DMS 273 (cell line): ENCODE measurements around the gene ZNF580.

Experiments
- DNase-seq: peaks from one replicate; lab custom pipeline; 2025; ENCODE audit not compliant: unreplicated experiment; lab: John Stamatoyannopoulos, UW

ZNF580 gene

DNA sequence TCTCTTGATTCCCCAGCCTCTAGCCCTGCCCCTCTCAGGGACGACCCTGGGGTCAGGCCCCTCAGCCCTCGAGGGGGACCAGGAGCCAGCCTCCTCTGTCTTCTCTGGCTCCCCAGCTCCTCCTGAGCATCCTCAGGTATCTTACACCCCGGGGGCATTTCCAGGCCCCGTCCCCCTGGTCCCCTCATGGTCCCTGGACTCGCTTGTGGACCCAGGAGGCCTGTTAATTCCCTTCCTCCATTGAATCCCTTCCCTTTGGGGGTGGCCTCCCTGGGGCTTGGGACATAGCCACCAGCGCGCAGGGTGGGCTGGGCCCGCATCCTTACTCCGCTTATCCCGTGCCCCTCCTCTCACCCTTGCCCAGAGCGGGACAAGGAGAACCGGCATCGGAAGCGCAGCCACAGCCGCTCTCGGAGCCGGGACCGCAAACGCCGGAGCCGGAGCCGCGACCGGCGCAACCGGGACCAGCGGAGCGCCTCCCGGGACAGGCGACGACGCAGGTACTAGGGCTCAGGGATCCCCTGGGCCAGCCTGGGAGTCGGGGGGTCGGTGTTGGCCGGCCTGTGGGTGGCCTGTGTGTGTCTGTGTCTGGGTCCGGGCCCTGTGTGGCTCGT is 18.2 kb downstream of the ZNF580 start:
- no peak for DNase-seq

DNA sequence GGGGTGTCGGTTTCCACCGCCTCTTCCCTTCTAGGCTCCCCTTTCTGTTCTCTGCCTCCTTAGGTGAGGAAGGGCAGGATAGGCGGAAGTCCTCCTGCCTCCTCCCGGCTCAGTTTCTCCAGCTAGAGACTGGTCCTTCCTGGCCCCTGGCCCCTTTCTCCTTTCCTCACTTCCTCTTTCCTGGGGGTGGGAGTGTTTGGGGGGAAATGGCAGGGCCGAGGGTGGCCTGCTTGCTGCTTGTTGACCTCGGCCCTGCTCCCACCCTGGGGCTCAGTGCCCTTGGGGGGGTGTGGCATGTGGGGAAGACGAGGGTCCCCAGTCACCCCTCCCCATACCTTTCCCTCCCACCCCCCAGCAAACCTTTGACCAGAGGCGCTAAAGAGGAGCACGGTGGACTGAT is 19.0 kb downstream of the ZNF580 start:
- no peak for DNase-seq

DNA sequence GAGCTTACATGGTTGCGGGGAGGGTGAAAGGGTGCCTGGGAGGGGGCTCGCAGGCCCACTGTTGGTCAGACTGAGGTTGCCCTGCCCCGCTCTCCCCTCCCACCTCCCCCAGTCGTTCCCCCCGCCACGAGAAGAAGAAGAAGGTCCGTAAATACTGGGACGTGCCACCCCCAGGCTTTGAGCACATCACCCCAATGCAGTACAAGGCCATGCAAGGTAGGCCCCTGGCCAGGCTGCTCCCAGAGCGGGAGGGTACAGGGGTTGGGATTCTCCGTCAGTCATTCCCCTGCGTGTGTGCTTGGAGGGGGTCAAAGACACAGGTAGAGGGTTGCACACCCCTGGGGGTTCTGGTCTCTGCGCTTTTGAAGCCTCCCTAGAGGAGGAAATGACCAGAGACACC is 19.6 kb downstream of the ZNF580 start:
- DNase-seq, result no peak

DNA sequence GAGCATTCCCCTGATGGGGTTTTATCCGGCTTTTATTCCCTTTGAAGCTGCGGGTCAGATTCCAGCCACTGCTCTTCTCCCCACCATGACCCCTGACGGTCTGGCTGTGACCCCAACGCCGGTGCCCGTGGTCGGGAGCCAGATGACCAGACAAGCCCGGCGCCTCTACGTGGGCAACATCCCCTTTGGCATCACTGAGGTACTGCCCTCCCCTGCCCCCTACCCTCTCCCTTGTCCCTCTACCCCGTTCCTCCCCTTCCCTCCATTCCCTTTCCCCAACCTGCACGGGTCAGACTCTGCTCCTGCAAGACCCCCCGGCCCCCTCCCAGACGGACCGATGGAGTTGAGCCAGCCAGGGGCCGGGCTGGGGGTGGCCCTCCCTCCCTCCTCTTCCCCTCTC is 20.2 kb downstream of the ZNF580 start:
- DNase-seq, result no peak

DNA sequence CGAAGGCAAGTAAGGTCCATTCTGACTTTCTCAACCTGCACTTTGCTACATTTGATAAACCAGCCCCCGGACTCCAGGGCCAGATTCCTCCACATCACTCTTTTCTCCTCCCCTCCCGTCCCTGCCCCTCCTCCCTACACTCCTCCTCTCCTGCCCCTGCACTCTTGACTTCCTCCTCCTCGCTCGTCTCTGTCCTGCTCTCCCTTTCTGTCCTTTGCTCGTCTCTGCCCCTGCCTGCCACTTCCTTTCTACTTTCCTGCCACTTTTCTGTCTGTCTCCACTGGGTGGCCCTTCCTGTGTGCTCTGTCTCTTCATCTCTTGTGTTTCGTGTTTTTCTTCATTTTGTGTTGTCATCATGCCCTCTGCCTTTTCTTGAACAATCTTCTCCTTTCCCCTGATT is 21.0 kb downstream of the ZNF580 start:
- no peak for DNase-seq

DNA sequence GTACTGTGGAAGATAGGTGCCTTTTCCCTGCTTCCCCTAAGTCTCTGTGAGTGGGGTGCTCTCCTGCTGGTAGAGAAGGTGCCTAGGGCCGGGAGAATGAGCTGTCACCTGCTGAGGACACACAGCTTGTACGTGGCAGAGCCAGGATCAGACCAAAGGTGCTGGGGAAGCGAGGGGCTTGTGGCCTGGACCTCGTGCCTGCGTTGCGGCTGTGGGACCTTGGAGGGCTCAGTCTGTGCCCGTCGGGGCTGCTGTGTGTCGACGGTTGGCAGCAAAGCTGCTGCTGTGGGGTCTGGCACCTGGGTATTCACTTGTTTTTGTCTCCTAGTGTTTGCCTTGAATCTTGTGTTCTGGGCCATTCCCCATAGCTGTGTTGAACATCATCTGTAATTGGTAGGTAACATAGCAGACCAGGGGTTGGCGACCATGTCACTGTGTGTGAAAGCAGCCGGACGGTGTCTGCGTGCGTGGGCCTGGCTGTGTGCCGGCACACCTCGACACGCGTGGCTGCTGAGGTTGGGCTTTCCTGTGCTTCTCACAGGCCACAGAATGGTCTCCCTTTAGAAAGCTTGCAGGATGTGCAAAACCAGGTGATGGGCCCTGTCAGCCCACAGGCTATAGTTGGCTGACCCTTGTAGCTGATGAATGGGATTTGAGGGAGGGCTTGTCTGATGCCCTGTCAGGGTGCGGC is 23.2 kb downstream of the ZNF580 start:
- DNase-seq, result no peak

DNA sequence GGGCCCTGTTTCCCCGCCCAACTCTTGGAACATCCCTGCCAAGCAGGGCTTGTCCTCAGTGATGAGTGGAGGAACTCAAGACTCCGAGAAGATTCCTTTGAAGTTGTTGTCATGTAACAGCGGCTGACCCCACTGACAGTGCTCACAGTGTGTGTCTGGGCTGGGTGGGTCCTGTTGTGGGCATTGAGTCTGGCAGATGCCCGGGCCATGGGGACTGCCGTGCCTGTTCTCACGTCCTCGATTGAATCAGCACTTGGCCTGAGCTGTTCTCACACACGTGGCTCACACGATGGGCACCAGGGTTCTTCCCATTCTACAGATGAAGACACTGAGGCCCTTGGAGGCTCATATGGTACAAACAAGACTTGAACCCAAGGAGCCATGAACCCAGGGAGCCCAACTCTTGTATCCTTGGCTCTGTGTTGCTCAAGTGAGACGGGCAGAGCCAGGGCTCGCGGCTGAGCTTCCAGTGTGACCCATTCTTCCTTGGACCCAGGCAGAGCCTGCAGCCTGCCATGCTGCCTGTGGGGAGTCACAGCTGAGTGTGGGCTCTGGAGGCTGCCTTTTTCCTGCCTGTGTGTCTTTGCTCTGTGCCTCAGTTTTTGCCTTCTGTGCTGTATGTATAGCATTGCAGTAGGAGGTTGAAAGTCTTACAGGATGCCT is 25.7 kb downstream of the ZNF580 start:
- DNase-seq, result no peak

DNA sequence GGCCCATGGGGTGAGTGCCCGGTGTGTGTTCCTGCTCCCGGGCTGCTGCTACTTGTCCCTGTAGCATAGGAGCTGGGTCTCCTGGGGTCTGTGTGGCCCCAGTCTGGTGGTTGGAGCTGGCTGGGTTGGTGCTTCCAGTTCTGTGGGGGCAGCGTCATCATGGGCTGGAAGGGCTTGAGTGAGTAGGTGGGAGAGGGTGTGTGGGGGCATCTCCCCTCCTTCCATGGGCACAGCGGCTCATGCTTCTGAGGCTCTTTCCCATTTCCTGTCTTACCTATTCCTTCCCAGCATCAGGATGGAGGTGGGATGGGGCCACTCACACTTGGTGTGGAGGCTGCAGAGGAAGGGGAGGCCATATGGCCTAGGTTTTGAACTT is 26.2 kb downstream of the ZNF580 start:
- DNase-seq, result no peak

DNA sequence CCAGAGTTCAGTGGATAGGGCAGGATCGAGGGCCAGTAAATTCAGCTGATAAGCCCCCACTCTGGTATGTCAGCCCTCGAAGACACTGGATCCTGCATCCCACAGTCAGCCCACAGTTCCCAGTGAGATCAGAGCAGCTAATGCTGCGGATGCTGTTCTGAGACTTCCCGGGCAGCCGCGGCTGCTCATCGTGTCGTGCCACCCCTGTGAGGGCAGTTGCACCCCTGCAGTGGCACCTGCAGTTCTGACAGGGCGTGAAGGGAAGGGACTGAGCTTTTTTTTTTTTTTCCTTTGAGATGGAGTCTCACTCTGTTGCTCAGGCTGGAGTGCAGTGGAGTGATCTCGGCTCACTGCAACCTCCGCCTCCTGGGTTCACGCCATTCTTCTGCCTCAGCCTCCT is 26.7 kb downstream of the ZNF580 start:
- no peak for DNase-seq

DNA sequence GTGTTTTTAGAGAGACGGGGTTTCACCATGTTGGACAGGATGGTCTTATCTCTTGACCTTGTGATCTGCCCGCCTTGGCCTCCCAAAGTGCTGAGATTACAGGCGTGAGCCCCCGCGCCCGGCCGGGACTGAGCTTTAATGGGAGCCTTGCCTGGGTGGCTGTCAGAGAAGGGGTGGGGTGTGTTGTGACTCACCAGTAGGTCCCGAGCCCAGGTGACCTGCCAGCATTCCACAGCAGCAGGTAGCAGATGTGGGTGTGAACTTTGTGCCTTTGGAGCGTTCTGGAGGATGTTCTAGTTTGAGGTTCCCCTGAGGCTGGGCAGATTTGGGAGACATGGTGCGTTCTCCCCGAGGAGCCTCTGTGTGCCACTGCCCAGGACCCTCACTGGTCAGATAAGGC is 27.2 kb downstream of the ZNF580 start:
- DNase-seq, result no peak

DNA sequence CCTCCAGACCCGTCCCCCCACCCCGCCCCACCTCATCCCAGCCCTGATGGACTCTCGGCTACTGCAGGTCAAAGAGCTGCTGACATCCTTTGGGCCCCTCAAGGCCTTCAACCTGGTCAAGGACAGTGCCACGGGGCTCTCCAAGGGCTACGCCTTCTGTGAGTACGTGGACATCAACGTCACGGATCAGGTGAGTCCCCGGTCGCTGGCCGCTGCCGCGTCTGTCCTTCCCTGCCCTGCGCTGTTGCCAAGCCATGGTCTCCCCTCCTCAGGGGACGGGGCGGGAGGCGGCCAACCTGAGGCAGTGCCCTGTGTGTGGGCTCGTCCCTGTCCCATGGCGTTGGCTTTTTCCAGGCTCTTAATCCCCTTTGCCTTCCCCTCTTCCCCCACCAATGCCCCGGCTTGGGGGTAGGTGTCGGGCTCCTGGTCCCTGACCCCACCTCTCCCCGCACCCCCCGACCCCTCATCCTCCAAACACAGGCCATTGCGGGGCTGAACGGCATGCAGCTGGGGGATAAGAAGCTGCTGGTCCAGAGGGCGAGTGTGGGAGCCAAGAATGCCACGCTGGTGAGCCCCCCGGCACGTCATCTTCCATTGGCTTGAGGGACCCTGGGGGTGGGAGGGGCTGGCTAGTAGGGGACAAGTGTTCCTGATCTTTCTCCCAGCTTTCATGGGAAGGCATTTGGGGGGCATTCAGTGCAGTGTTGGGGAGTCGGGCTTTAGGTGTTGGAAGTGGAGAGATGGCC is 28.0 kb downstream of the ZNF580 start:
- DNase-seq, result no peak

DNA sequence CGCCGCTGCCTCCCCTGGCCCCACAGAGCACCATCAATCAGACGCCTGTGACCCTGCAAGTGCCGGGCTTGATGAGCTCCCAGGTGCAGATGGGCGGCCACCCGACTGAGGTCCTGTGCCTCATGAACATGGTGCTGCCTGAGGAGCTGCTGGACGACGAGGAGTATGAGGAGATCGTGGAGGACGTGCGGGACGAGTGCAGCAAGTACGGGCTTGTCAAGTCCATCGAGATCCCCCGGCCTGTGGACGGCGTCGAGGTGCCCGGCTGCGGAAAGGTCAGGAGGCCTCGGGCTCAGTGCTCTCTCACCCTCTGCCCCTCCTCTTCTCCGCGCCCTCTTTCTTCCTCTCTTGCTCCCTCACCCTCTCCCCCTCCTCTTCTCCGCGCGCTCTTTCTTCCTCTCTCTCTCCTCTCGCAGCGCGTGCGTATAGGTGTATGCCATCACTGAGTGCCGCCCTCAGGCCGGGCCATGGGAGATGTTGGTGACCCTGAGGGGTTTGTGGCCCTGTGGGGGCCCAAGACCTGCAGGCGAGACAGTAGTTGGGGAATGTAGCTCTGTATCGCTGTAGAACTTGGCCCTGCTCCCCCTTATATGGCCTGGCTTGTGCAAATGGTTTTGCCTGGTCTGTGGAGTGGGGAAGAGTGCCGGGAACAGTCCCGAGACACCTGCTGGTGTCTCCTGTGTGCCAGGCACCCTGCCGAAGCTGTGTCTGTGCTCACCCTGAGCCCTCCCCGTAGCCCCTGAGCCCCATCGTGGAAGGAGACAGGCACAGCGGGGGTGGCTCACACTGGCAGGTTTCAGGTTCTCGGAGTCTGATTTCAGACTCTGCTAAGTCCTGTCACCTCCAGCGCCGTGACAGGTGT is 28.8 kb downstream of the ZNF580 start:
- DNase-seq, result no peak

DNA sequence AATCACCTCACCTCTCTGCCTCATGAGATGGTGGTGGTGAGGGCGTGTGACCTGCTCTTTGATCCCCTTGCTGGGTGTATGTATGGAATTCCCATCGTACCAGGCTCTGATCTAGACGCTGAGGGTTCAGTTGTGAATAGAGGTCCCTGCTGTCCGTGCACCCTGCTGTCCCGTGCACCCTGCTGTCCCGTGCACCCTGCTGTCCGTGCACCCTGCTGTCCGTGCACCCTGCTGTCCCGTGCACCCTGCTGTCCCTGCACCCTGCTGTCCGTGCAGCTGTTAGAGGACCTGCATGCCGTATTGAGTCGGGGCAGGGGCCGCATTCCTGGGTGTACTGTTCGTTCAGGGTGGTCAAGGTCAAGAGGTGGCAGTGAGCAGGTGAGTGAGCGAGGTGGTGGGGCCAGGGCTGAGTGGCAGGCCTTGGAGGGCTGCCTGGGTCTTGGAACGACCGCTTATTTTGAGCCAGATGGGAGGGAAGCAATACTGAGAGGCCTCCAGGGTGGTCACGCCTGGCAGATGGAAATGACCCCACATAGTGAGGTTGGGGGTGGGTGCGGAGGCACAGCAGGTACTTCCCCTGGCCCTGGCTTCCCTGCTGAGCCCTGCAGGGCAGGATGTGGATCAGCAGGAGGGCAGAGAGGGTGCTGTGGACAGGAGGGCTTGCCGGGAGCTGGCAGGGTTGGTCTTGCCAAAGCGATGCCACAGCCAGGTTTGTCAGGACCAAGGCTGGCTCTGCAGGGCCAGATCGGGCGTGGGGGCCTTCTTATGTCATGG is 29.7 kb downstream of the ZNF580 start:
- peak; percentile 41 for DNase-seq

DNA sequence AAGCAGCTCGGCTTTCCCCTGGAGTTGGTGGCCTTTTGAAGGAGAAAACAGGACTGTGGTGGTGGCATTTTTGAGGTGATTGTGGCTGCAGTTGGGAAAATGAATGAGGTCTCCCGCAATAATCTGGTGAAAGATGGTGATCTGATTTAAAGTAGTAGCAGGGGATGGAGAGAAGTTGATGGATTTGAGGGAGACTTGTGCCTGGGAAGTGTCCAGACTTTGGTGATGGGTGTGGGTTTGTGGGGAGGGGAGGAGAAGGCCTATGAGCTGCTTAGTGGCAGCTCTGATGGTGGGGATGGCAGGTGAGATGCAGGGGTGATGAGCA is 30.2 kb downstream of the ZNF580 start:
- no peak for DNase-seq

DNA sequence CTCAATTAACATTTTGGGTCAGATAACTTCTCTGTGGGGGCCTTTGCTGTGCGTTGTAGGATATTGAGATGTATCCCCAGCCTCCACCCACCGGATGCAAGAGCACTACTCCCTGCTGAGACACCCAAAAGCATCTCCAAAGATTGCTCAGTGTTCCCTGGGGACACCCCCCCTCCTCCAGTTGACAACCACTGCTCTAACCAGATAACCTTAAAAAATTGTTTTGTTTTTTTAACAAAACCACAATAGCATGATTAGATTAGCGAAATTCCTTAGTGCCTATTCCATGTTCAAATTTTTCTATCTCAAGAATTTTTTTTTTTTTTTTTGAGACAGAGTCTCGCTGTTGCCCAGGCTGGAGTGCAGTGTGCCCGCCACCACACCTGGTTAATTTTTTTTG is 31.6 kb downstream of the ZNF580 start:
- no peak for DNase-seq

DNA sequence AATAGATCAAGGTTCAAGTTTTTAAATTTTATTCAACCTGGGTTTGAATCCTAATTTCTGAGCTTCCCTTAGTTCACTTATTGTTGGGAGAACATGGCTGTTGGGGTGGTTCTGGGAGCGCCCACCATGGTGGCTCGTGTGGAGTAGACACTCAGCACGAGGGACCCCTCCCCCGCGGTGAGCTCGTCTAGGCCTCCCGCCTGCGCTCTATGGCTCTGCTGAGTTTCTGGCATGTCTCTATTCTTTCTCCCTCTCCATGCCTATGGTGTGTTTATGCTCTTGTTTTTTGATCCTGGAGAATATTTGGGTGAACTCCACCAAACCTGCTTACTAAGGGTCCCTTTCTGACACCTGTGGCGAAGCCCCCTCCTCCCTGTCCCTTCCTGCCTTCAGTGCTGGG is 32.7 kb downstream of the ZNF580 start:
- peak; percentile 30 for DNase-seq

DNA sequence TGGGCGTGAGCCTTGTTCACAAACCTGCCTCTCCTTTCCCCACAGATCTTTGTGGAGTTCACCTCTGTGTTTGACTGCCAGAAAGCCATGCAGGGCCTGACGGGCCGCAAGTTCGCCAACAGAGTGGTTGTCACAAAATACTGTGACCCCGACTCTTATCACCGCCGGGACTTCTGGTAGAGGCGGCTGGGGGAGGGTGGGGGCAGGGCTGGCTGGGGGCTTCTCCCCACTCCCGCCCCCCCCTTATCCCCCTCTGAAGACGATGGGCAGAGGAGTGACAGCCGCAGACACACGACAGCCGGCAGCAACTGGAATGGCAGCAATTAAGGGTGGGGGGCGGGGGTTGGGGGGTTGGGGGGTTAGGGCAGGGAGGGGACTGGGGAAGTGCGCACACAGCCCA is 33.1 kb downstream of the ZNF580 start:
- DNase-seq, result no peak

DNA sequence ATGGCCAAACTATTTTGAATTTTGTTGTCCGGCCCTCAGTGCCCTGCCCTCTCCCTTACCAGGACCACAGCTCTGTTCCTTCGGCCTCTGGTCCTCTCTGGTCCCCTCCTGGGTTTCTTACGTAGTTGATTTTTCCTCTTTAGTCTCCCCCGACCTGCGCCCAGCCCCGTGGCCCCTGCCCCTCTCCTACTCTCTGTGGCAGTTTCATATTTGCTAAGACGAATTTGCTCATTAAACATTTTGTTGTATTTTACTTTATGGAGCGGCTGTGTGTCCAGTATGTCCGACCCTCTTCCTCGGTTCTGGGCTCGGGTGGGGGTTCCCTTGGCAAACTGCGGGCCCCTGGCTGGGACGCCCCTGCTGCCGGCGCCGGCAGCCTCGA is 33.6 kb downstream of the ZNF580 start:
- peak; percentile 45 for DNase-seq

DNA sequence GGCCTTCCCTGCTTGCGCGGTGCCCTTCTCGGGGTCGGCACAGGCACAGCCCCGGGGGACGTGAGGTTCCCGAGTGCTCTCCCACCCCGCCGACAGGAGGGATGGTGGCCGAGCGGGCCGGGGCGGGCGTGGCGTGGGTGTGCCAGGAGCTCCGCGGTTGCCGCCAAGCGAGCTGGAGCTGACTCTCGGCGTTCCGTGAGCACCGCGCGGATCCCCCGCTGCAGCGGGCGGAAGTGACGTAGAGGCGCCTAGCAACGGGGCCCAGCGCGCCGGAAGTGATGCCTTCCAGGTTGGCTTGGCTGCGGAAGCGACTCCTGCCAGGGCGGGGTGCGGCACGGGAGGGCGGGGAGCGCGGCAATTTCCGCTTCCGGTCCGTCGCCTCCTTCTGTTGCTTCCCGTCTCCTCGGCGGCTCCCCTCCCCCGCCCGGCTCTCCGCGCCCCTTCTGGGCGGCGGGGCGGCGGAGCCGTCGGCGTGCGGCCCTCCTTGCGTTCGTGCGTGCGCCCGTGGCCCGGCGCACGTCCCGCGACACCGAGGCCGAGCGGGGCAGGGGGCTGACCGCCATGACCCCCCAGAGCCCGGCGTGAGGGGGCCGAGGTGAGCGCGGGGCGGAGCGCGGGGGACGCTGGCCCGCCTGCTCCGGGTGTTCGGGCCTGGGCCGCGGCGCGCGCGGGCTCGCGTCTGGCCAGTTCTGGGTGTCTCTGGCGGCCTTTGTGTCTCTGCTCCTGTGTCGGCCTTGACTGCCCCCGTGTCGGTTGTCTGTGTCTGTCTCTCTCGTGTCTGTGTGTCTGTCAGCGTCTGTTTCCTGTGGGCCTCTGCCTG is 34.2 kb downstream of the ZNF580 start, which contains the start of gene EPN1:
EPN1 (plus strand) TSS at position 386 of the 820 bp plus-strand sequence. CDS start 3,402 bp downstream, outside the sequence.
- peak; percentile 99 for DNase-seq
